ENCODE results near the gene UBTD1.

DNA sequence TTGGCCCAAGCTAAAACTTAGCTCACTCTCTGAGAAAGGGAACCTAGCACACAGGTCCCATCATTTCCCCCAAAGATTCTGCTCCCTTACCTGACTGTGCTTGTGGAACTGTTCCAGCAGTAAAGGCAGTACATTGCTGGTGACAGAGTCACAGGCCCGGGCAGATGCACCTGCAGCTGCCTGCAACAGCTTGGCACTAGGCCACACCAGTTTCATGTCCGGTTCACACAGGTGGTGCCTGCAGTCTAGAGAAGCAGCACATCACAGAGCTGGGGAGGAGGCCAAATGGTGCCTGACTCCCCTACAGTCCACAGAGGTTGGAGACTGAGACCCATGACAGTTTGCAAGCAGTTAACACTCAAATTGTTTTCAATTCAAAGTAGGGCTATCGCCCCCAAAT is 30.6 kb upstream of the UBTD1 start:
- TF ChIP-seq, protein P1, sequence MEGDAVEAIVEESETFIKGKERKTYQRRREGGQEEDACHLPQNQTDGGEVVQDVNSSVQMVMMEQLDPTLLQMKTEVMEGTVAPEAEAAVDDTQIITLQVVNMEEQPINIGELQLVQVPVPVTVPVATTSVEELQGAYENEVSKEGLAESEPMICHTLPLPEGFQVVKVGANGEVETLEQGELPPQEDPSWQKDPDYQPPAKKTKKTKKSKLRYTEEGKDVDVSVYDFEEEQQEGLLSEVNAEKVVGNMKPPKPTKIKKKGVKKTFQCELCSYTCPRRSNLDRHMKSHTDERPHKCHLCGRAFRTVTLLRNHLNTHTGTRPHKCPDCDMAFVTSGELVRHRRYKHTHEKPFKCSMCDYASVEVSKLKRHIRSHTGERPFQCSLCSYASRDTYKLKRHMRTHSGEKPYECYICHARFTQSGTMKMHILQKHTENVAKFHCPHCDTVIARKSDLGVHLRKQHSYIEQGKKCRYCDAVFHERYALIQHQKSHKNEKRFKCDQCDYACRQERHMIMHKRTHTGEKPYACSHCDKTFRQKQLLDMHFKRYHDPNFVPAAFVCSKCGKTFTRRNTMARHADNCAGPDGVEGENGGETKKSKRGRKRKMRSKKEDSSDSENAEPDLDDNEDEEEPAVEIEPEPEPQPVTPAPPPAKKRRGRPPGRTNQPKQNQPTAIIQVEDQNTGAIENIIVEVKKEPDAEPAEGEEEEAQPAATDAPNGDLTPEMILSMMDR (IDR thresholded peaks at IDR 0.05; ENCODE audit: poor library complexity, severe bottlenecking), result no peak
- TF ChIP-seq EP300 (conservative IDR thresholded peaks at IDR 0.05; ENCODE audit: poor library complexity, severe bottlenecking), result no peak
- no peak for TF ChIP-seq POLR2AphosphoS5 (IDR thresholded peaks at IDR 0.05)
- no peak for TF ChIP-seq EZH2 (IDR thresholded peaks at IDR 0.05; ENCODE audit: borderline replicate concordance, insufficient read depth, low read length, poor library complexity, severe bottlenecking)
- TF ChIP-seq TAF1 (IDR thresholded peaks at IDR 0.05; ENCODE audit: low read depth), result no peak
- TF ChIP-seq, protein P2, sequence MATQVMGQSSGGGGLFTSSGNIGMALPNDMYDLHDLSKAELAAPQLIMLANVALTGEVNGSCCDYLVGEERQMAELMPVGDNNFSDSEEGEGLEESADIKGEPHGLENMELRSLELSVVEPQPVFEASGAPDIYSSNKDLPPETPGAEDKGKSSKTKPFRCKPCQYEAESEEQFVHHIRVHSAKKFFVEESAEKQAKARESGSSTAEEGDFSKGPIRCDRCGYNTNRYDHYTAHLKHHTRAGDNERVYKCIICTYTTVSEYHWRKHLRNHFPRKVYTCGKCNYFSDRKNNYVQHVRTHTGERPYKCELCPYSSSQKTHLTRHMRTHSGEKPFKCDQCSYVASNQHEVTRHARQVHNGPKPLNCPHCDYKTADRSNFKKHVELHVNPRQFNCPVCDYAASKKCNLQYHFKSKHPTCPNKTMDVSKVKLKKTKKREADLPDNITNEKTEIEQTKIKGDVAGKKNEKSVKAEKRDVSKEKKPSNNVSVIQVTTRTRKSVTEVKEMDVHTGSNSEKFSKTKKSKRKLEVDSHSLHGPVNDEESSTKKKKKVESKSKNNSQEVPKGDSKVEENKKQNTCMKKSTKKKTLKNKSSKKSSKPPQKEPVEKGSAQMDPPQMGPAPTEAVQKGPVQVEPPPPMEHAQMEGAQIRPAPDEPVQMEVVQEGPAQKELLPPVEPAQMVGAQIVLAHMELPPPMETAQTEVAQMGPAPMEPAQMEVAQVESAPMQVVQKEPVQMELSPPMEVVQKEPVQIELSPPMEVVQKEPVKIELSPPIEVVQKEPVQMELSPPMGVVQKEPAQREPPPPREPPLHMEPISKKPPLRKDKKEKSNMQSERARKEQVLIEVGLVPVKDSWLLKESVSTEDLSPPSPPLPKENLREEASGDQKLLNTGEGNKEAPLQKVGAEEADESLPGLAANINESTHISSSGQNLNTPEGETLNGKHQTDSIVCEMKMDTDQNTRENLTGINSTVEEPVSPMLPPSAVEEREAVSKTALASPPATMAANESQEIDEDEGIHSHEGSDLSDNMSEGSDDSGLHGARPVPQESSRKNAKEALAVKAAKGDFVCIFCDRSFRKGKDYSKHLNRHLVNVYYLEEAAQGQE (IDR thresholded peaks at IDR 0.05; ENCODE audit: borderline replicate concordance), result no peak
- no peak for TF ChIP-seq MXI1 (conservative IDR thresholded peaks at IDR 0.05; ENCODE audit: poor library complexity, severe bottlenecking)

Measured in neural cell (in vitro differentiated cells).